ENCODE data around the gene CITED4.

CITED4 gene

DNA sequence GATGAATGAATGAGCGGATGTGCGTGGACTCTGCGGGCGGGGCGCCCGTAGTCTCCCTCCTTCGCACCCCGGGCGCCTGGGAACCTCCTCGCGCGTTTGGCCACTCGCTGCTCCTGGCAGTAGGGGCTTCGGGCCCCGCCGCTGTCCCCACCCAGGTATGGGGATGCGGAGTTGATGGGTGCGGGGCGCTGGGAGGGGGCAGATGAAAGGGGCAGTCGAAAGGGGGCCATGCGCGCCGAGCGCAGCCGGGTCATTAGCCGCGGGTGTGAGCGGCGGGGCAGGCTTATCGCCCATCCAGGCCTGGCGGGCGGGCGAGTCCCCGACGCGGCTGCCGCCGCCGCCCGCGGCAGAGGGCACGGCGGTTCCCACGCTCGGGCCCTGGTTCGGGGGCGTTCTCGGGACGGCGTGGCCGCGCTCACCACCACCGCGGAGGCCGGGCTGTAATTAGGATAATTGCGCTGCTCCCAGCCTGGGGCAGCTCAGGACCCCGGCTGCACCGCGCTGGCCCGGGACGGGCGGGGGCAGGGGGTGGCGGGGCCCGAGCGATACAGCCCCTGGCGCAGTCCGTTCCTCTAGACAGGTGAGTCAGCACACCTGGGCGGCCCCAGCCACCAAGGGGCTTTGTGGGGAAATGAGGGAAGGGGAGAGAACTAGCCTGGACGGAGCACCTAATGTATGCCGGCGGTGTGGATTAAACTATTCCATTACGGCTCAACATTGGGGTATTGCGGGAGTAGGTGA, 22.1 kb upstream of the CITED4 start:
- no peak for DNase-seq

DNA sequence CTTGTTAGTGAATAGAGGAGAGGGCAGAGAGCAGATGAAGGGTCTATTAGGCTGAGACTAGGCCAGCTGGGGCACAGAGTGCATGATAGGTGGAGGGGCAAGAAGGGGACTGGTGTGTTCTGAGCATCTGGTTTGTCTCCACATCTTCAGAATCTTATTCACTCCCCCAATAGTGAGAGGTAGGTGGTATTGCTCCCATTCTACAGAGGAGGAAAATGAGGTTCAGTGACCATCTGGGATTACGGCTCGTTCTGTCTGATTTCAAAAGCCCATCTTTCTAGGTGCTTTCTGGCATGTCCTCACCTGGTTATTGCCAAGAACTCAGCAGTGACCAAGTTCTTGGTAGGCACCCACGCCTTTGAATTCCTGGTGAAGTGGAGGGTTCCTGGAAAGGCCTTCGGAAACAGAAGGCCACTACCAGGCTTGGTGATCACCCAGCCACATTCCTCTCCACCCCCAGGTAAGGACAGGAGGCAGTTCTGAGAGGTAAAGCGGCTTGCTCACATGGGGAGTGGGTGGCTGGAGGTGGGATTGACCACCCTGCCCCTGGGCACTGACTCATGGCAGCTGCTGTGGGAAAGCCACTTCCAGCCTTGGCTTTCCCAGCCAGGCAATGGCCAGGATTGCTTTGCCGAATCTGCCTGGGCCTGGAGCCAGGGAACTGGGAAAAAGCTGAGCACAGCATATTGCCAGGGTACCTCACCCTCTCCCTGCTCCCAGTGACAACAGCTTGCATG, 18.8 kb upstream of the CITED4 start:
- no peak for DNase-seq

DNA sequence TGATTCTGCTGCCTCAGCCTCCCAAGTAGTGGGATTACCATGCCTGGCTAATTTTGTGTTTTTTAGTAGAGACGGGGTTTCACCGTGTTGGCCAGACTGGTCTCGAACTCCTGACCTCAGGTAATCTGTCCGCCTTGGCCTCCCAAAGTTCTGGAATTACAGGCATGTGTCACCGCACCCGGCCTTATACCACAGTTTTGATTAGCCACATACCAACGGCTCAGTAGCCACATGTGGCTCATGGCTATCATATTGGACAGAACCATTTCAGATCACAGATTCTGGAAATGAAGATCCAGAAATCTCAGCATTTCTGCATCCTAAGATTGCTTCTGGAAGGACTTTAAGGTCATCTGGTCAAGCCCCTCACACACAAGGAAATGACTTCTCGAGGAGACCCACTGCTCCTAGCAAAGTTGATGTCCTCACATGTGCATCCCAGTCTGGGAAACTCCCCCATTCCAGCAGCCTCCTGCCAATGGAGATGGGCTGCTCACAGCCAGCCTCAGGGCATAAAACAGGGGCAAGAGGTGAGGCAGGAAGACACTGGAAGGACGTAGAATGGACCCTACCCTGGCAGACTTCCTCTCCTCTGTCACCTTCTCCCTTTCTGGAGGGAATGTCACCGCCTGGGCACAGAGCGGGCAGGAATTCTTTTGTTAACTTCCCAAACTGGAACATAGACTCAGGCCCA, 17.5 kb upstream of the CITED4 start:
- DNase-seq, result no peak

- DNase-seq, result no peak
These were observed 16.7 kb upstream of the CITED4 start for GRCh38 chr1:40878906-40879305.

DNA sequence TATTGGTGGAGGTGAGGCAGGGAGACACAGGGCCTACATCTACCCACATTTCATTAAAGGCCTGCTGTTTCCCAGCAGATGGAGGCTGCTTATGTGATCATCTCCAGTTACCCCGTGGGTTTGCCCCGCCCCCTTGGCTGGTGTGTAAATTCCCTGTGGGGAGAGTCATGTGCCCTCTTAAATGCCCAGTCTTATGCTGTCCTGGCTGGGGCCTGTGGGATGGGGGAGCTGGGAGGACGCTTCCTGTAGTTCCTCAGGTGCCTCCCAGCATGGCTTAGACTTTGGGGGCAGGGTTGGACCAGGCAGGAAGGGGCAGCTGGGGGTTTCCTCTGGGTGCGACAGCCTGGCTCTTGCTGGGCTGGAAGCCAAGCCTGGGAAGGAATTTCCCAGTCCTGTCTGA, 15.5 kb upstream of the CITED4 start:
- DNase-seq, result peak; percentile 83

- DNase-seq, result no peak
These were observed 14.7 kb upstream of the CITED4 start for GRCh38 chr1:40876891-40877290.

GRCh38 chr1:40876436-40876761, 14.2 kb upstream of the CITED4 start:
- DNase-seq, result no peak

- no peak for DNase-seq
These were observed 11.8 kb upstream of the CITED4 start for GRCh38 chr1:40873863-40874472.

DNA sequence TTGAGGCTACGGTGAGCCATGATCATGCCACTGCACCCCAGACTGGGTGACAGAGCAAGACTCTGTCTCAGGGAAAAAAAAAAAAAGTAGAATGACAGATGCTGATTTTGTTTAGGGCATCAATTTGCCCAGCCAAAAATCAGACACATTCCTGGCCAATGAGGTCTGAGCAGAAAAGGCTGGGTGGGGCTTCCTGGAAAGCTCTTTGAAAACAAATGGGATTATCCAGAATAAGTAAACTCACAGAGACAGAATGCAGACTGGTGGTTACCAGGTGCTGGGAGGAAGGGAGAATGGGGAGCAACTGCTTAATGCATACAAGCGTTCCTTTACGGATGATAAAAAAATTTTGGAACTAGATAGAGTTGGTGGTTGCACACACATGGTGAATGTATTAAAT, 10.1 kb upstream of the CITED4 start:
- no peak for DNase-seq

GRCh38 chr1:40870135-40870728, 8.1 kb upstream of the CITED4 start:
- DNase-seq, result no peak

- DNase-seq, result no peak
These were observed 6.0 kb upstream of the CITED4 start for GRCh38 chr1:40868051-40868723.

GRCh38 chr1:40861224-40862003, 749 bp downstream of the CITED4 start:
- peak; percentile 34 for DNase-seq

DNA sequence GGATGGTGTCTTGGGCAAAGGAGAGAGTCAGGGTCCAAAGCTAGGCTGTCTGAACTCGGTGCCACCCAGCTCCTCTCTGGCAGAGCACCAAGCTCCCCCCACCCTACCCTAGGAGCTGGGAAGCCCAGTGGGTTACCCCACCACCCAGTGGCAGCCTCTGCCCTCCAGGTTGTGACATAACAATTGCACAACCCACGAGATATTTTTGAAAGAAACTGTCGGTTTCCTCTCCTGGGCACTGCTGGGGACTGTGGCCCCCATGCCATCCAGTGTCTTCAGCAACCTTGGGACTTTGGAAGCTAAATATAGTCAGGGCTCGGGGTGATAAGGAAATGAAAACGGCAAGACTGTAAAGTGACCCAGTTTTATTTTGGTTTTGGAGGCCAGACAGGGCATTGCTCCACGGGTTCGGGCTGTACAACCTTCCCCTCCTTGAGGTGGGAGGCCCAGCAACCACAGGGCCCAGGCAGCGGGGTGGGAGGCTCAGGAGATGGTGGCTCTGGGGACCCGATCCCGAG, 1.4 kb downstream of the CITED4 start:
- no peak for DNase-seq

DNA sequence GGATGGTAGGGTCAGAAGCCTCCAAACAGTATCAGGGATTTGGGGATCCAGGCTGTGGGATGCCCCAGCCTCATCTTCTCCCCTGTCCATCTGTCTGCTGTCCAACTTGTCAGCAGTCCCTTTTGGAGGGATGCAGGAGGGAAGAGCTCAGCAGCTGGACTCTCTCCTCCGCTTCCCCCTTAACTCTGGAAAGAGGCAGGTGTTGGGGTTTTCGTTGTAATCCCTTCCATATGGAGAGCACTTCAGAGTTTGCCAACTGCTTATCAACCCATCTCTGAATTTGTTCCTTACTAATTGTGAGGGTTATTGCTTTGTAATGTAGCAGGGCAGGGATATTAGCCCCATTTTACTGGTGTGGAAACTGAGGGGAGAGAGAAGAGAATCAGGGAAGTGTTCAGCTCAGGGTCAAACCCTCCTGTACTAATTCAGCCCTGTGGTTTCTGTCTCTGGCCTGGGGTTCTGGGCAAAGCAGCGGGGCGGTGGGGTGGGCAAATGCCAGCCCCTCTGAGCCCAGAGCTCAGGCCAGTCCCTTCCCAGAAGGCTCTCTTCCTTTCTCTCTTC, 3.2 kb downstream of the CITED4 start:
- no peak for DNase-seq

- DNase-seq, result no peak
These were observed 4.4 kb downstream of the CITED4 start for GRCh38 chr1:40857737-40858136.

DNA sequence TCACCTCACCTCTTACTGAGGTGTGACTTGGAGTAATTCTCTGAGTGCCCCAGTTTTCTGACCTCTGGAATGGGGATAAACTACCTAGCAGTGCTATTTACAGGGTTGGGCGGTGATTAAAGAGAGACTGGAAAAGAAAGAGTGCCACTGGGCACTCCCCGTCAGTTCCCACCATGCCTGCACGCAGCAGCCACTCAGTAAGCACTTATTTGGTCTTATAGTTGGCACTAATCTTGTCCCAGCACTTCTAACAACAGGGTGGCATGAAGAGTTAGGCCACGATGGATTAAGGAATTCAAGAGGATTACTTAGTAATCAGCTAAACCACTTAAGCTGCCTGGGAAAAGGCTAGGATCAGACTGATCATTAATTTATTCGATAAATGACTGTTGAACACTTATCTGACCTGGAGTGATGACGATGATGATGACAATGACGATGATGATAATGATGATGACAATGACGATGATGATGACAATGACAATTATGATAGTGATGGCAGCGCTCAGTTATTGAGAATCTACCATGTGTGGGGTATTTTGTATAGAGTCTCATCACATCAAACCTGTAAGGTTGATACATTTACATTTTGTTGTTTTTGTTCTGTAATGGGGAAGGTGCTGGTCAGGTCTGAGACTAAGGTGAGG, 5.4 kb downstream of the CITED4 start:
- no peak for DNase-seq

- DNase-seq, result no peak
These were observed 6.0 kb downstream of the CITED4 start for GRCh38 chr1:40856116-40856515.

- no peak for DNase-seq
These were observed 6.7 kb downstream of the CITED4 start for GRCh38 chr1:40855513-40855912.

GRCh38 chr1:40853885-40854170, 8.3 kb downstream of the CITED4 start:
- DNase-seq, result no peak

DNA sequence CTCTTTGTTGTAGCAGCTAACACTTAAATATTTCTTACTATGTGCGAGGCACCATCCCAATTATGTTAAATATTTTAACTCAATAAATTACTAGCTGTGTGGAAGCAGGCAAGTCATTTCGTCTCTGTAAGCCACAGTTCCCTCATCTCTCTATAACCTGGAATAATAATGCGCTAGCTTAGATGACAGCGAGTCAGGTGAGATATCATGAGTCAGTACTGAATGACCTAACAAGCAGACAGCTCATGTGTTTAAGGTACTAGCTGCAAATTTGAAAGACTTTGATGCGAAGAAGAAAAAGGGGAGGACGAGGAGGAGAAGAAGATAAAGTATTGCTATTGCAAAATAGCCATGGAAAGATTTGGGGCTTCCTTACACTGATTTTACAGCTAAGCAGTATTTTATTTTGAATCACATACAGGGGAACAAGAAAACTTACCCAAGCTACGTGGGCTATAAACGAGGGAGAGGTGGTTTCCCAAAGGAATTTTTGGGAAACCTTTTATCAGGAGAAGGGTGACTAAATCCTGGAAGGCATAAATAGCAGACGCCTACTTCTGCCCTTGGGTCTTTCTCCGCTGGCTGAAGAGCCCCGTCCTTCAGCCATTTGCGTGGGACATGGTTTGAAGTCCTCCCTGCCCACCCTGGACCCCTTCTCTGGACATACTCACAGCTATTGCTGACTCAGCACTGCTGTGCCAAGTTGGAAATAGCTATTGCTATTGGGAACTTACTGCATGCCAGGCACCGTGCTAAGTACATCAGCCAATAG, 8.9 kb downstream of the CITED4 start:
- DNase-seq, result no peak

Data from T1000 (cell line).